ENCODE results near the gene MORN1.

The MORN1 gene

DNA sequence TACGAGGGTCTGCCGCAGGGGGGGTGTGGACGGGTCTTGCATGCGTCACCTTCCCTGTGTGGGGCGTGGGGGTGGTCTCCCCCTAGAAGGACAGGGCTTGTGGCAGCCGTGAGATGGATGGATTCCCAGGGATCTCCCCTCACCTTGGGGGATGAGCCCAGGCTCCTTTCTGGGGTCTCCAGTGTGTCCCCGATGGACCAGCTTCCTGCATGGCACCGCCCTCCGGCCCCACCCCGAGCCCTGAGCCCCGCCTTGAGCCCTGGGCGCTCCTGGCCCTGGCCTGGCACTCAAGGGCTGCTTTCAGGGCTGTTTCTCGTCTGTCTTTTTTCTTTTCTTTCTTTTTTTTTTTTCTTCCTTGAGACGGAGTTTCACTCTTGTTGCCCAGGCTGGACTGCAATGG, 103.7 kb downstream of the MORN1 start:
- no peak for DNase-seq

DNA sequence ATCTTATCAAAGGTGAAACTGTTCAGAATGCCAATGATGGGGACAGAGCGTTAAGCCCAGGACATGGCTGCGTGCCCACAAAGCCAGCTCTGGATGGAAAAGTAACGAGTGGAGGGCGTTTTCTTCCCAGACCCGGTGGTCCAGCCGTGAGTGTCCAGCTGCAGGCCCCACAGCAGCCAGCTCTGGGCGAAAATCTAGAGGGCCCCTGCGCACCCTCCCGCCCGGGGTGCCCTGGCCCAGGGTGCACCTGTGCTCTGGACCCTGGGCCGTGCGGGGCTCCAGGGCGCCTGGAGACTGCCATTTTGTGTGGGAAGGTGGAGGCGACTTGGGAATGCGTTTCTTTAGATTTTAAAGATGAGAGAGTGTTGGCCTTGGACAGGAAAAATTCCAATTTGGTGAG, 104.4 kb downstream of the MORN1 start:
- no peak for DNase-seq

DNA sequence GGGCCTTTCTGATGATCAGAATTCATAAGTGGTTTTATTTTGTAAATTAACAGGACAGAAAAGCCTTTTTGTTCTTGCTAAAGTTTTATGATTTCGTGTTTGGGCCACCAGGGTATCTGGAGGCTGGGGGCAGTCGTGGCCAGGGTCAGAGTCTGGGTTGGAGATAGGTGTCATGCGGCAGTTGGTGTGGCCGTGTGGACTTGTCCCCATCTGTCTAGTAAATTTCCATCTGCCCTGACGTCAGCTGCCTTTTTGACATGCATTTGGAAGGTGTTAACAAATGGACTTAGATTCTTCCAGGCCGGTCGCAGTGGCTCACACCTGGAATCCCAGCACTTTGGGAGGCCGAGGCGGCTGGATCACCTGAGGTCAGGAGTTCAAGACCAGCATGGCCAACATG, 106.4 kb downstream of the MORN1 start:
- no peak for DNase-seq

DNA sequence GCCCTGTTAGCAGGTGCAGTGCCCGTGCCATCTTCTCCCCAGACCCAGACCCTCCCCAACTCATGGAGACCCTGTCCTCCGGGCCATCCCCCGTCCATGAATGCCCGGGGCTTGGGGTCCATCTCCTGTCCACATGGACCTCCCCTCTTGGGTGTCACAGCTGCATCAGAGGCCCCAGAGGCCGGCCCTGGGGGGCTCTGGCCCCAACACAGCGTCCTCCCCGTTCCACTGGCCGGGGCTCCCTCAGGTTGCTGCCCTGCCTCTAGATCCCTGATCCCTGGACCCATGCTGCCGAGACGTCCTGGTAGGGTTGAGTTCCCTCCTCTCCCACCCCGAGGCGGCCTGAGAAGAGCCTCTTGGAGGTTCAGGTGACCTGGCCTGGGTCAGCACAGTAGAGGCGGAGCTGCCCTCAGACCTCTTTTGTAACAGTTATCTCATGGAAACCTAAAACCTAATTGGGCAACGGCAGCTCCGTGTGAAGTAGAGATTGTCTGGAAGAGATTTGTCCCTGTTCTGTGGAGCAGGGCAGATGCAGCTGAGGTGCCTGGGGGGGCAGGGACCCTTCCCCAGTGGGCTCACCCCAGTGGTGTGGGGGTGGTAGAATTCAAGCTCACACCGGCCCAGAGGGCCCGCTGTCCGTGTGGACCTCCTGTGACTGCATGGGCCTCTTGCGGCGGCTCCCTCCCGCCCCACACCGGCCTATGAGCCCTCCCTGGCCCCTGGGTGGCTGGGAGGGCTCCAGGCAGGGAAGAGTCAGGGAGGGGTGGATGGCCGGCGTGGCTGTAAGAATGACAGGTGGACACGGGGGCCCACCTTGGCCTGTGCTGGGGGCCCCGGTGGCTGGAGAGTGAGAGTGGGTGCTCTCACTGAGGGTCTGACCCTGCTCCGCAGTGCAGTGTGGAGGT, 107.1 kb downstream of the MORN1 start:
- DNase-seq: no peak

DNA sequence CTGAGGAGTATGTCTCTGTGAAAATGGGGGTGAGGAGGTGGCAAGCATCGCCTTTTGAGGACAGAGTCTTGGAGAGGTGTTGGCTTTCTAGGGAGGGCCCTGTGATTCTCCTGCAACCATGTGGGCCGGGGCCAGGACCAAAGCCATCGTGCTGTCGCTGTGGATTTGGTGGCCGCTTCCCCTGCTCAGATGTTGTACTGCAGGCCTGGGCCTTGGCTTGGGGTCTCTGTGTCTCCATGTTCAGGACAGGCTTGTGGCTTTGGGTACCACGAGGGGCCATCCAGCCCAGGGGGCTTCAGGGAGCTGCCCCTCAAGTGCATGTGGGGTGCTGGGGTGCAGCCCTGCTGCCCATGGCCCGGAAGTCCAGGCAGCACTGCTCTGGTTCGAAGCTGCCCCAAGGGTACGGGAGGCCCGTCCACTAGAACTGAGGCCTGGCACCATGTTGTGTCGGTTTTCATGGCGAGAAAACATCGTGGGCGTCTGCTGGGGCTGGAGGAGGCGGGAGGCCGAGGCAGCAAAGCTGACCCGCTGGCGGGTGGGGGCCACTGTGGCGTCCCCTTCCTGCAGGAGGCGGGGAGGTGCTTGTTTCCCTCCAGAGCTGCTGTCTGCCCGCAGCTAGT, 107.9 kb downstream of the MORN1 start:
- no peak for DNase-seq

DNA sequence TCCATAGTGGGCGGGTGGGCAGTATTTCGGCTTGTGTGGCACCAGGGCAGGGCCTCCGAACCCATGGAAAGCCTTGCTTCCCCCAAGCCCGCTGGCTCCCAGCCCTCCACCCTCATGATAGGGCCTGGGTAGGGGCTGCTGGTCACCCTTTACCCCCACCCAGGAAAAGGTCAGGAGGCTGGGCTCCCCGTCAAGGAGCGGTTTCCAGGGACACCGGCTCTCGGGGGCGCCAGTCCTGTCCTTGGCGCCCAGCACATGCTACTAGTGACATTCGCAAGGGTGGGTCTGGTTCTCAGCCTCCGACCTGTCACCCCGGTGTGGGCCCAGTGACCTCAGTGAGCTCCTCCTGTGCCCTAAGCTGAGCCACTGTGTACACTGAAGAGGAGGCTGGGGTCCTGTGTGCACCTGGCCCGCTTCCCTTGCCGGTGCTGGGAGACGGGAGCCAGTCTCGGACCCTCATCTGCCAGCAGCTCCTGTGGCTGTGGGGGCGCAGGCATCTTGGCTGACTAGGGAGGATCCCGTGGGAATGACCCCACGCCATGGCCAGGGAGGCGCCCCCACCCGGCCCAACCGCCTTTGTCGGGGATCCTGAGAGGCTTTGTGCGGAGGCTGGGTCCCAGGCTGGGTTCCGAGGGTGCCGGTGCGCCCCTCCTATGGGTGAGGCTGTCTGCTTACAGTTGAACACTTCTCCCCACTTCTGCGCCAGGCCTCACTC, 108.6 kb downstream of the MORN1 start:
- DNase-seq: no peak

DNA sequence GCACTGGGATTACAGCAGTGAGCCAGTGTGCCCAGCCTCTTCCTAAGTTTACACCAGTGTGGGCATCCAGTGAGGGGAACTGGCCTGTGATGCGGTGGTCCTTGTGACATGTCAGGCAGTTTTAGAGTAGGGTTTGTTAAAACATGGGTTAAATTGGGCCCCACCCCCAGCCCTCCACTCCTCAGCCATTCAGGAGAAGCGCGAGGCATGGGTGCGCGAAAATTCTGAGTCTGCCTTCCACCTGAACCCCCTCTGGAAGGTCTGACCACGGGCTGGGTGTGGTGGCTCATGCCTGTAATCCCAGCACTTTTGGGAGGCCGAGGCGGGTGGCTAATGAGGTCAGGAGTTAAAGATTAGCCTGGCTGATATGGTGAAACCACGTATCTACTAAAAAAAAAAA, 111.5 kb downstream of the MORN1 start:
- no peak for DNase-seq

DNA sequence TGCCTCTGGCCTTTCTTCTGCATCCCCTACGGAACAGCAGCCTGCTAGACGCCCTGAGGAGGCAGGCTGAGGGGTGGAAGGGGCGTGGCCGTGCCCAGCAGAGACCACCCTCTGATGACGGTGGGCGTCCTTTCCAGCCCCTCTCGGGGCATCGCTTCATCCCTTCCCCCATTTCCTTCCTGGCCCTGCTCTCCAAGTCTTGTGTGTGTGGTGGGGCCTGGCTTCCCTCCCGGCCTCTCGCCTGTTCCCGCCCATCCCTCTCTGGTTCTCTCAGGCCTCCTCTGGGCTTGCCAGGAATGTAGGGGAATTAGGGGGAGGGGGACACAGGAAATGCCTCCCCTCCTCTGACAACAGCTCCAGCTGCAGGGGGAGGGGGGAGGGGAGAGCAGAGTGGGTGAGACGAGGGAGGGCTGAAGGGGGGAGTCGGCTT, 112.1 kb downstream of the MORN1 start:
- no peak for DNase-seq

DNA sequence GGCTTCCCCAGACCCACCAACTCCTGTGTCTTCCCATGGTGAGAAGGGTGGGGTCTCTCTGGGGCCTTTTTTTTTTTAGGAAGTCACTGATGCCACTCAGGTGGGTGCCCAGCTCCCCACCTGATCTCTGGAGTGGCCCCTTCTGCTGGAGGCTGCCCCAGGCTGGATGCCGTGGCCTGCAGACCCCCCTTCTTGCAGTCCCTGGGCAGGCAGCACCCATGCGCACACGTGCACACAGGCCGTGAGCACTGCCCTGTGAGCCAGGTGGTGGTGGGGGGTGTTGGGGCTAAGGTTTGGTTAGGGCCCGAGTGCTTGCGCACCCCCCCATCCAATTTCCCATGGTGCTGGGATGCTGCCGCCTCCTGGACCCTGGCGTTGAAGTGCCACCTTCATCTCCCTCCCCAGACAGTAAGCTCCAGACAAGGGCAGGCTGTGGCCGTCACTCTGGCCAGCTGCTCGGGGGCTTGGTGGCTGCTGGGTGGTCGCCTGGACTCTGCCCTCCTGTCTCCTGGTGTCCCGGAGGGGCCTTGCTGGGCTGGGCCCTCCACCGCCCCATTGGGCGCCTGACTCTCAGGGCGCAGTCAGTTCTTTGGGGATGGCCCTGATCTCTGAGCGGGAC, 112.7 kb downstream of the MORN1 start:
- DNase-seq: no peak

DNA sequence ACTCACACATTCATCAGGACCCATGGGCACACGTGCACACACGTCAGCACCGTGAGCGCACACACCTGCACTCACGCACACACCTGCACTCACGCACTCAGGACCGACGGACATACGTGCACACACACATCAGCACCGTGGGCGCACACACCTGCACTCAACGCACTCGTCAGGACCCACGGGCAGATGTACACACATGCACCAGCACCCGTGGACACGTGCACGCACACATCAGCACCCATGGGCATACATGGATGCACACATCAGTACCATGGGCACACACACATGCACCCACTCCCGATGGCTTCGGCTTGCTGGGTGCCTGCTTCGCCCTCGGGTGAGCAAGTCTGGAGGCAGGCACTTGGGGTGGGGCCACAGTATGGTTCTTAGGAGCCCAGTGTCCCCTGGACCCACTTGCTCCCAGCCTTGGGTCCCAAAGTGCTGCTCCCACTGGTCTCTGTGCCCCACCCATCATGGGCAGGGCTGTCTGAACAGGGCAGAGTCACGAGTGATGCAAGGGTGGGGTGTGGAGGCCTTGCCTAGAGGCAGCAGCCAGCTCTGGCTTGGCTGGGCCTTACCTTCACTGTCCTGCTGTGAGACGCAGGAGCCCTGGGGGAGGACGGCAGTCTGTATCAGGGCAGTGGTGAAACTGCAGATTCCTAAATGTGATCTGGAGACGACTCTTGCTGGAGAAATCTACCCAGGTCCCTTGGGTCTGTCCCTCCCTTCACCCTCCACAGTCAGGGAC, 113.4 kb downstream of the MORN1 start:
- no peak for DNase-seq

DNA sequence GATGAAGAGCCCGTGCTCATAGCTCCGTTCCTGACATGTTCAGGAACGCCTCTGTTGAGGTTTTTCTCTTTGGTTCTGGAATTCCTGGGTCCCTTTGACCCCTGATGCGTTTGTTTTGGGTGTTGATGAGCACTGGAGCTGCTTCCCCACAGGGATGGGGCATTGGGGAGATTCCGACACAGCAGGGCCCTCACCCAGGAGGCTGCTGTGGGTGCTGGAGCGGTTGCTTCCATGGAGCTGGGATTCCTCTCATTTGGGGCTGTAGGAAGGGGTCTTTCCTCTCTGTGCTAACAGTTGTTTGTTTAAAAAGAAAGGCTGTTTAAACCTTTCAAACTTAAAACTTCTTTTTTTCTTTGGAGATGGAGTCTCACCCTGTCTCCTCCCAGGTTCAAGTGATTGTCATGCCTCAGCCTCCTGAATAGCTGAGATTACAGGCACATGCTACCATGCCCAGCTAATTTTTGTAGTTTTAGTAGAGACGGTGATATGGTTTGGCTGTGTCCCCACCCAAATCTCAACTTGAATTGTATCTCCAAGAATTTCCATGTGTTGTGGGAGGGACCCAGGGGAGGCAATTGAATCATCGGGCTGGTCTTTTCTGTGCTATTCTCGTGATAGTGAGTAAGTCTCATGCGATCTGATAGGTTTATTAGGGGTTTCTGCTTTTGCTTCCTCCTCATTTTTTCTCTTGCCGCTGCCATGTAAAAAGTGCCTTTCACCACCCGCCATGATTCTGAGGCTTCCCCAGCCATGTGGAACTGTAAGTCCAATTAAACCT, 114.4 kb downstream of the MORN1 start:
- no peak for DNase-seq

DNA sequence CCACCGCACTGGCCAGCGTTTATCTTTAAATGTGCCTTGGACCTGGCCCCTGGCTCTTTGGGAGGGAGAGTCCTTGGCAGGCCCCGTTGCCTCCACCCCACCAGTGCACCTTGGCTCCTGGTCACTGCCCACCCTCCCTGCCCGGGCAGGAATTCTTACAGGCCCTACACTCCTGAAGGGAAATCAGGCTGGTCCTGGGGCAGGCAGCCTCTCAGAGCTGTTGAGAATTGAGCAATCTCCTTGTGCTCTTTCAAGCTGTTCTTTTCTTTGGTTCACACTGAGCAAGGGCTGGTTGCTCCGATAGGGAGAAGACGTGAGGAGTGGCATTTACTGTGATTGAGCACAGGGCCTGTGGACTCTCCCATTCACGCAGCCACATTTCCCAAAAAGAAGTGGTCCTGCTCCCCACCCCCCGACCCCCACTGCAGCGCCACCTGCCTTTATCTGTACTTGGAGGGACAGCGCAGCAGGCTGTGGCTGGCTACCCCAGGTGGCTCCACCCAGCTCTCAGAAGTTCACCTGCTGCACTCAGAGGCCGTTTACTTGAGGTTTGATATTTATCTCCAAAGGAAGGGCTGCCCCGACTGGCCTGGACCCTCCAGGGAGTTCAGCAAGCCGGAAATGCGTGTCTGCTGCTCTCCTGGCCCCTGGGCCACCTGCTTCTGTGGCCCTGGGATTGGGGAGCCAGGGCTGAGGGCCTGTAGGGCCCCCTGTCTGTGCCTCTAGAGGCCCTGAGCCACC, 115.4 kb downstream of the MORN1 start:
- DNase-seq: no peak

DNA sequence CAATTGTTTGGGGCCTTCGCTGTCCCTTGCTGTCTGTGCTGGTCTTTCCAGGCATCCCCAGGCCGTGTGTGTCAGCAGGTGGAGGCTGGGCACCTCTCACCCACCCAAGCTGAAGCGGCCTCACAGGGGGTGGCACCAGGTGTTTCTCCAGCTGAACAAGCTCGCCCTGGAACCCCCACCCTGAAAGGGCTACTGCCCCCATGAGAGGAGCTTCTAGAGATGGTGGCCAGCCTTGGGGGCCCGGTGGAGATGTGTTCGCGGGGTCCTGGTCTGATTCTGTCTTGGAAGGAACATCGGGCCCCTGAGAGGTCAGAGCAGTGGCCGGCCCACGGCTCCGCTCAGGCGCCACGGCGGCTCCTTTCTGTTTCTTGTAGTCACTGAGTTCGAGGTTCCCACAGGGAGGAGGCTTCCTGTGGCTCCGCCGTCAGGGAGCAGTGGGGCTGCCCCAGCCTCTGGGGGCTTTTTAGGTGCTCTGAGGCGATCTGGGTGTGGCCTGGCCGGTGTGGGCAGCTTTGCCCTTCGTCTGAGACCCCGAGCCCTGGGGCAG, 116.4 kb downstream of the MORN1 start:
- DNase-seq: no peak

DNA sequence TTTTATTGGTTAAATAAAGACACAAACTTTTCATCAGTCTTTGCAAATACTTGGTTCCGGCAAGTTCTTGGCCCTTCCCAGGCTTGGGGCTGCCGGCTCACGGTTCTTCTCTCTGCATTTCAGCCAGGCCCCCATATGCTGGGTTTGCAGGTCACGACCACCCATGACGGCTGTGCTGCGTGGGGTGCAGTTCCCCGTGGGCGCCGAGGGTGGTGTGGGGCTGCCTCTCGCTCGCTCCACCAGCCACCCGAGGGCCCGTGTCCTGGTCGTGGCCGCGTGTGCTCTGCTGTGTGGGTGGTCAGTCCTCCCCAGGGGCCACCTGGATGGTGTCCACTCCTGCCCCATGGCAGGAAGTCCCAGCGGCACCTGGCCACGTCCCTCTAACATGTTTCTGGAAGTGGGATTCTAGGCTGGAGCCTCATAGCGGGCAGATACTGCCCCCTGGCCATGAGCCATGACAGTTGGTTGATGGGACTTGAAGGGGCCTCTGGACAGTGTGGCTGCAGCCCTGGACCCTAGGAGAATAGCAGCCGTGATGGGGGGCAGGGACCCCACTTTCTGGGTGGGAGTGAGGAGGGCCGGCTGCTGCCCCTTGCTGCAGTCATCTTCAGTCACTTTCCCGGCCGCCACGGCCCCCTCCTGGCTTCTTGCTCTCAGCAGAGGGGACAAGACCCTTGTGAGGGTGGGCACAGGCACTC, 117.0 kb downstream of the MORN1 start:
- no peak for DNase-seq

DNA sequence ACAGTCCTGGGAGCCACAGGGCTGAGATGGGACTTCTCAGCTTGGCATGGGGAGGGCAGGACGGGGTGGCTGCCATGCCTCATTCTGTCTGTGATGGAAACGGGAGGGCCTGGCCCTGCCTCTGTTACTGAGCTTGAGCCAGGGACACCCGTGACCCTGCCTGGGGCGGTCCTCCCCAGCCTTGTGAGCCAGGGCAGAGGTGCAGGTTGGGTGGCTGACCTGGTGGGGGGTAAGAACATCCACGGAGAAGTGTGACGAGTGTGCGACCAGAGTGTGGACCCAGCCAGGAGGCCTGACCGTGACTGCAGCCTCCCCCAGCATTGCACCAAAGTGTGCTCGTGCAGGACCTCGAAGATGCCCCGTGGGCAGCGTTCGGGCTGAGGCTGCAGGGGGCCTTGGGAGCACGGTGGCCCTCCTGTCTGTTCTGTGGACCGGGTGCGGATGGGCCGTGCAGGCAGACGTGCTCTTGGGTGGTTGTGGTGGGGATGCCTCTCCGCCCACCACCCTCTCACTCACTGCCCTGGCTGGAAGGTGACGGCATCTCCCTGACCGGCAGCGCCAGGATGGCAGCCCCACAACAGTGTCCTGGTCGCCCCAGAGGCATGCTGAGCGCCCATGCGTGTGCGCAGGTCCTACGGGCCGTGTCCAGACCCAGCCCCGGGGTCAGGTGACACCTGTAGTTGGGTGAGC, 117.8 kb downstream of the MORN1 start:
- no peak for DNase-seq

DNA sequence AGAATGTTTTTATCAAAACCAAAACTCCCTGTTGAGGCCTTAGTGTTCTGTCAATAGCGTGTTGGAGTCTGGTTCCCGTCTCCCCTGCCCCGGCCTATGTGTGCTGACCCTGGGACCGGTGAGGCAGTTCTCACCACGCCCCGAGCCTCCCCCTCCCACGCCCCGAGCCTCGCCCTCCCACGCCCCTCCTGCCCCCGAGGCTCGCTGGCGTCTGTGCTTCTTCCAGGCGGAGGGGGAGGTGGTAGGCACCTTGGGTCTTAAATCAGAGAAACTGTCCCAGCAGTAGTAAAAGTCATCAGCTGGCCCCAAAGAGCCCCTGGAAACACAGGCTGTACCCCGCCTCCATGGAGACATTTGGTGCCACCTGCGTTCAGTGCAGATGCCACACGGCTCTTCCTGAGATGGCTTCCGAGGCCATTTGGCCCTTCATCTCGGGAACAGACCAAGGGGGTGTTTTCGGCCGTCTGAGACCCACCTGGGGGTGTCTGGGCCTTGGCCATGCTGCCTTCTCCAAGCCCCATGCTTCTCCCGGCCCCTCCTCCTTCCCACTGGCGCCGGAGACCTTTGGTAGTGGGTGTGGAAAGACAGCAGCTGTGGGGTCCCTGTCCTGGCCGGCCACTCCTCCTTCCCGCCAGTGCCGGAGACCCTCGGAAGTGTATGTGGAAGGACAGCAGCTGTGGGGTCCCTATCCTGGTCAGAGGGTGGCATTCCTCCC, 118.5 kb downstream of the MORN1 start:
- DNase-seq: no peak

DNA sequence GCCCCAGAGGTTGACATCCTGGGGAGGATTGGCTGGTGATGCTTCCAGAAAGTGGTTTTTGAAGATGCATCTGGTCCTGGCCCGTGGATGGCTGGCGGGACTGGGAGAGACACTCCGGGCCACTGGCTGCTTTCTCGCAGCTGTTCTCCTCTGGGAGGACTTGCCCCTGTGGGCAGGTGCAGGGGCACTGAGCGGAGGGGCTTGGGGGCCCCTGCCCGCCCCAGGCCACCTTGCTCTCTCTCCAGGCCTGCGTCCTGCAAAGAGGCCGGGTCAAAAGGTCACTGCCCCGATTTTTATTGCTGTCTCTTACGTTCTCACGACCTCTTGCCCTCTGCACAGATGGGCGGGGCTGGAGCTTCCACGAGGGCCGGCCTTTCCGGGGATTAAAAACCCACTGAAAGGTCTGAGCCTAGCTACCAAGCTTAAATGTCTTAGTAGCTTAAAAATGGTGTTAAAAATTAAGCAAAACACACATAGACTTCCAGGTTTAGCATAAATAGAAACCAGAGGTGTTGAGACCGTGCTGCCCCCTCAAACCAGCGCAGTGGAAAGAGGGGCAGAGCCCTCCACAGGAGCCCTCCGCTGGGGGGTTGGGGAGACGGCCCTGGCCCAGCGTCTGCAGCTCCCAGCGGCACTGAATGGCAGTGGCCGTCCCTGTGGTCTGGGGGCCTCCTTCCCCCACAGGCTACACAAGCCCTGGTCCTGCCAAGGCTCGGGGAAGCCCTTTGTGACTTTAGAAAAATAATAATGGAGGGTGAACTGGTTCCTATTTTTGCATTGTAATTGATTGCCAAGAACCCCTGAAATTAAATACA, 119.3 kb downstream of the MORN1 start:
- no peak for DNase-seq
